H1 (cell line): ENCODE data around the gene FHIT. TPM values are rescaled to one million over a fixed set of nuclear protein-coding genes. Genes with fewer than 3 reads are reported as not detected.

Experiments used
- CTCF ChIA-PET: fragments of 300-600 bp; sonication (Branson Sonifier 250); formaldehyde crosslinking; loops from one replicate; lab custom pipeline; 2021; ENCODE audit not compliant: partially characterized antibody; lab: Charles Lee
- POLR2A ChIA-PET: fragments of 300-600 bp; sonication (Branson Sonifier 250); formaldehyde crosslinking; loops from one replicate; lab custom pipeline; 2021; ENCODE audit warnings: inconsistent platforms; ENCODE audit not compliant: partially characterized antibody; lab: Charles Lee
- DNase-seq, 2 experiments: peaks; one replicate each; pipeline versions ENCODE4 v3.0.0 to v3.0.0-alpha.2; 2010 to 2022; ENCODE audit warnings: low spot score in 2 of 2, low read depth in 1 of 2, mixed read lengths in 1 of 2
- FAIRE-seq: peaks from 2 replicates; lab custom pipeline; 2011; peaks lifted over from hg19 to GRCh38; lab: Jason Lieb, UNC
- H2AFZ ChIP-seq: 2 replicates; pipeline ENCODE4 v1.8.1; 2012; ENCODE audit warnings: low read length, inconsistent platforms
- H2AK5ac ChIP-seq: 2 replicates; pipeline ENCODE4 v1.6.1; 2013; ENCODE audit warnings: low read depth, low read length
- H2BK120ac ChIP-seq: replicated peaks from 2 replicates; pipeline ENCODE3; 2013; ENCODE audit warnings: low read depth, low read length, inconsistent platforms
- H2BK12ac ChIP-seq: 2 replicates; pipeline ENCODE4 v1.6.1; 2013; ENCODE audit warnings: low read depth, low read length
- H2BK15ac ChIP-seq: 2 replicates; pipeline ENCODE4 v1.6.1; 2013; ENCODE audit warnings: low read length
- H2BK20ac ChIP-seq: 2 replicates; pipeline ENCODE4 v1.6.1; 2013; ENCODE audit warnings: low read length
- H2BK5ac ChIP-seq: 2 replicates; pipeline ENCODE4 v1.6.1; 2013; ENCODE audit warnings: low read depth, low read length
- H3K14ac ChIP-seq: 2 replicates; pipeline ENCODE4 v1.6.1; 2013; ENCODE audit warnings: inconsistent platforms; ENCODE audit not compliant: insufficient read length
- H3K18ac ChIP-seq: 2 replicates; pipeline ENCODE4 v1.6.1; 2013; ENCODE audit warnings: low read length; ENCODE audit errors: extremely low read depth
- H3K23ac ChIP-seq: 2 replicates; pipeline ENCODE4 v1.6.1; 2013; ENCODE audit warnings: inconsistent platforms; ENCODE audit not compliant: insufficient read length
- H3K23me2 ChIP-seq: 2 replicates; pipeline ENCODE4 v1.6.1; 2013; ENCODE audit warnings: low read depth, low read length
- H3K27ac ChIP-seq: 2 replicates; pipeline ENCODE4 v1.6.1; 2011; ENCODE audit warnings: low read depth, low read length, inconsistent platforms
- H3K27me3 ChIP-seq, 4 experiments: replicated peaks in 1 of 4; 1 replicate in 1 of 4; 2 replicates in 3 of 4; pipeline versions ENCODE4 v1.6.1 to v1.8.1; 2011 to 2013; ENCODE audit warnings: low read length in 3 of 4, mild to moderate bottlenecking in 3 of 4, inconsistent platforms in 2 of 4, mixed read lengths in 2 of 4, moderate library complexity in 1 of 4; ENCODE audit not compliant: control insufficient read depth in 3 of 4, insufficient read depth in 3 of 4; ENCODE audit errors: extremely low read depth in 1 of 4
- H3K36me3 ChIP-seq, 4 experiments: 2 replicates each; pipeline versions ENCODE4 v1.6.1 to v1.8.1; 2011 to 2013; ENCODE audit warnings: mild to moderate bottlenecking in 4 of 4, low read length in 3 of 4, moderate library complexity in 2 of 4, control low read depth in 1 of 4, inconsistent platforms in 1 of 4; ENCODE audit not compliant: insufficient read depth in 4 of 4, control insufficient read depth in 2 of 4
- H3K4ac ChIP-seq: replicated peaks from 2 replicates; pipeline ENCODE3; 2013; ENCODE audit warnings: low read length, low read depth, mixed read lengths, inconsistent platforms; ENCODE audit not compliant: insufficient read length
- H3K4me1 ChIP-seq, 4 experiments: replicated peaks in 1 of 4; 1 replicate in 1 of 4; 2 replicates in 3 of 4; pipeline versions ENCODE4 v1.6.1 to v1.8.1; 2011 to 2013; ENCODE audit warnings: low read length in 3 of 4, inconsistent platforms in 2 of 4, mixed read lengths in 1 of 4; ENCODE audit not compliant: insufficient read depth in 4 of 4, control insufficient read depth in 3 of 4
- H3K4me2 ChIP-seq, 2 experiments: 2 replicates each; pipeline versions ENCODE4 v1.6.1 to v1.8.1; 2011 to 2013; ENCODE audit warnings: low read depth in 2 of 2, low read length in 2 of 2, control low read depth in 1 of 2, inconsistent platforms in 1 of 2, mild to moderate bottlenecking in 1 of 2; ENCODE audit not compliant: insufficient read depth in 1 of 2
- H3K4me3 ChIP-seq, 4 experiments: fragments of 200-600, 300-600 bp in 1 of 4; sonication (generic), shearing (Covaris generic), sonication (Bioruptor Twin) in 1 of 4; 2 replicates each; pipeline versions ENCODE4 v1.5.1 to v1.8.1; 2011 to 2016; ENCODE audit warnings: low read length in 4 of 4, low read depth in 3 of 4, control low read depth in 2 of 4, inconsistent platforms in 2 of 4, mild to moderate bottlenecking in 2 of 4, mixed read lengths in 1 of 4, moderate library complexity in 1 of 4; ENCODE audit not compliant: insufficient read depth in 2 of 4; ENCODE audit errors: extremely low read depth in 1 of 4
- H3K56ac ChIP-seq: replicated peaks from 2 replicates; pipeline ENCODE3; 2013; ENCODE audit warnings: low read depth, mild to moderate bottlenecking, mixed read lengths, low read length, inconsistent platforms; ENCODE audit not compliant: insufficient read length
- H3K79me1 ChIP-seq: 2 replicates; pipeline ENCODE4 v1.6.1; 2013; ENCODE audit warnings: low read depth, low read length, control low read depth
- H3K79me2 ChIP-seq, 2 experiments: 2 replicates each; pipeline versions ENCODE4 v1.6.1 to v1.8.1; 2012 to 2013; ENCODE audit warnings: low read length in 2 of 2, mild to moderate bottlenecking in 2 of 2, inconsistent platforms in 1 of 2; ENCODE audit not compliant: insufficient read depth in 2 of 2, control insufficient read depth in 1 of 2
- H3K9ac ChIP-seq, 4 experiments: replicated peaks in 1 of 4; 1 replicate in 1 of 4; 2 replicates in 3 of 4; pipeline versions ENCODE4 v1.6.1 to v1.8.1; 2011 to 2013; ENCODE audit warnings: low read depth in 3 of 4, low read length in 3 of 4, control low read depth in 2 of 4, mild to moderate bottlenecking in 2 of 4, moderate library complexity in 2 of 4, inconsistent platforms in 1 of 4; ENCODE audit errors: extremely low read depth in 1 of 4
- H3K9me3 ChIP-seq, 2 experiments: 2 replicates each; pipeline versions ENCODE4 v1.6.1 to v1.8.1; 2012 to 2013; ENCODE audit warnings: mild to moderate bottlenecking in 2 of 2, moderate library complexity in 2 of 2, control low read depth in 1 of 2, inconsistent platforms in 1 of 2, low read depth in 1 of 2, low read length in 1 of 2, mixed read lengths in 1 of 2; ENCODE audit not compliant: insufficient read depth in 2 of 2
- H4K20me1 ChIP-seq, 2 experiments: replicated peaks in 1 of 2; 2 replicates each; pipeline versions ENCODE3 to v1.8.1; 2011 to 2013; ENCODE audit warnings: inconsistent platforms in 2 of 2, low read length in 2 of 2, mild to moderate bottlenecking in 1 of 2; ENCODE audit not compliant: insufficient read depth in 2 of 2, control insufficient read depth in 1 of 2
- H4K5ac ChIP-seq: 2 replicates; pipeline ENCODE4 v1.6.1; 2013; ENCODE audit warnings: low read length, low read depth, mixed read lengths, inconsistent platforms; ENCODE audit not compliant: insufficient read length
- H4K8ac ChIP-seq: 2 replicates; pipeline ENCODE4 v1.8.0; 2013; ENCODE audit warnings: mild to moderate bottlenecking, moderate library complexity, low read length, inconsistent platforms; ENCODE audit not compliant: insufficient read depth; ENCODE audit errors: extremely low read depth
- H4K91ac ChIP-seq: replicated peaks from 2 replicates; pipeline ENCODE3; 2013; ENCODE audit warnings: low read length, mixed read lengths, inconsistent platforms; ENCODE audit not compliant: insufficient read length
- BACH1 ChIP-seq: IDR thresholded peaks from 2 replicates; pipeline ENCODE4 v1.6.1; 2012; ENCODE audit warnings: low read length, improper control_type of control experiment
- CBX5 ChIP-seq: fragments of 300-800, 300-1000 bp; sonication (generic); IDR thresholded peaks from 2 replicates; pipeline ENCODE4 v1.7.1; 2016; ENCODE audit warnings: antibody characterized with exemption, low read length, low read depth
- CHD2 ChIP-seq: IDR thresholded peaks from 2 replicates; pipeline ENCODE4 v1.6.1; 2012; ENCODE audit warnings: low read length, improper control_type of control experiment
- KDM1A ChIP-seq: fragments of 200-600, 300-600 bp; sonication (generic); IDR thresholded peaks from 2 replicates; pipeline ENCODE4 v1.7.1; 2016; ENCODE audit warnings: mild to moderate bottlenecking, low read length, borderline replicate concordance
- KDM5A ChIP-seq: fragments of 200-600 bp; IDR thresholded peaks from 2 replicates; pipeline ENCODE4 v1.7.1; 2012; ENCODE audit warnings: mild to moderate bottlenecking, low read length, inconsistent platforms, mixed read lengths
- NRF1 ChIP-seq: IDR thresholded peaks from 2 replicates; pipeline ENCODE4 v1.6.1; 2011; ENCODE audit warnings: mild to moderate bottlenecking, low read depth, low read length, improper control_type of control experiment
- RAD21 ChIP-seq, 2 experiments: IDR thresholded peaks in 1 of 2; conservative IDR thresholded peaks in 1 of 2; 2 replicates each; pipeline ENCODE4 v1.6.1; 2011; ENCODE audit warnings: low read depth in 2 of 2, low read length in 2 of 2, improper control_type of control experiment in 1 of 2, inconsistent platforms in 1 of 2, mild to moderate bottlenecking in 1 of 2, moderate library complexity in 1 of 2
- RNF2 ChIP-seq: fragments of 200-900, 300-1000 bp; sonication (generic); IDR thresholded peaks from 2 replicates; pipeline ENCODE4 v1.7.1; 2016; ENCODE audit warnings: borderline replicate concordance, low read depth, mild to moderate bottlenecking, antibody characterized with exemption, low read length; ENCODE audit not compliant: poor library complexity, severe bottlenecking; ENCODE audit errors: missing control alignments
- SIN3A ChIP-seq, 2 experiments: IDR thresholded peaks in 1 of 2; conservative IDR thresholded peaks in 1 of 2; 2 replicates each; pipeline ENCODE4 v1.6.1; 2011 to 2012; ENCODE audit warnings: low read length in 2 of 2, improper control_type of control experiment in 1 of 2, low read depth in 1 of 2, mild to moderate bottlenecking in 1 of 2
- TBP ChIP-seq: IDR thresholded peaks from 2 replicates; pipeline ENCODE4 v1.6.1; 2011; ENCODE audit warnings: low read depth, low read length, improper control_type of control experiment
- WGBS, 2 experiments: shearing (Covaris generic) in 1 of 2; methylation state at CpG; one replicate each; pipeline versions ENCODE4 v1.1.6 to v1.1.7; 2013 to 2015; ENCODE audit warnings: low lambda C conversion rate in 2 of 2, mixed read lengths in 2 of 2, inconsistent platforms in 1 of 2, low coverage in 1 of 2, missing lambda C conversion rate in 1 of 2; ENCODE audit not compliant: insufficient replicate concordance in 2 of 2, insufficient coverage in 1 of 2, insufficient read length in 1 of 2; ENCODE audit errors: extremely low coverage in 1 of 2, missing lambda C conversion rate in 1 of 2; 5-methylcytosine and 5-hydroxymethylcytosine counted together
- polyA plus RNA-seq, 7 experiments: library from polyadenylated mRNA; depleted of rRNA in 3 of 7; stranded (reverse) in 5 of 7; unstranded in 2 of 7; fragments of >200 nt in 5 of 7; fragments of 200-250 nt in 2 of 7; gene quantifications; 1 replicate in 5 of 7; 2 replicates in 1 of 7; 4 replicates in 1 of 7; pipeline versions ENCODE4 v1.2.1 to v1.2.3, GENCODE V29; 2011 to 2013; ENCODE audit warnings: missing spikeins in 2 of 7, mixed read lengths in 2 of 7
- total RNA-seq: library from RNA; stranded (reverse); fragmentation: NEBNext Ultra II Directional; extraction: Animal tissue kit (Norgen Biotek cat#: 25700); gene quantifications from 2 replicates; pipeline ENCODE4 v1.2.1, GENCODE V29; 2021

FHIT gene
- total and polyA plus RNA-seq, 2 of the 8 experiments (the other 6 are each of a cell fraction or from before 2014, with no cell fraction given) = 1.2 to 3.2 TPM

DNA sequence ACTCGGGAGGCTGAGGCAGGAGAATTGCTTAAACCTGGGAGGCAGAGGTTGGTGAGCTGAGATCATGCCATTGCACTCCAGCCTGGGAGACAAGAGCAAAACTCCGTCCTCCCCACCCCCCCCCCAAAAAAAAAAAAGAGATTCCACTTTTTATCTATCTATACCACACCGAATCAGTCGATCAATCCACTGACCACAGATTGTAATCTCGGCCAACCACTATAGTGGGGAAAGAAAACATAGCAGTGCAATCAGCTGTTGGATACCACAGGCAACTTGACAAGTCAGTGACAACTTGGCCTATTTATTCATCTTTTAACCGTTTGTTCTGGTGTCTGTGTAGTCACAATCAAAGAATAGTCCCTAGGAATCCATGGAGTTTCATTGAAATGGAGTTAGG is 299.2 kb downstream of the FHIT start:
- Histone ChIP-seq H3K9ac (no peak overlapping the region), H2BK15ac (no peak overlapping the region), H3K23me2 (no peaks in the 10 kb centered on the region), H3K27me3 (no peaks in the 10 kb centered on the region), H3K18ac (no peak overlapping the region), H2BK5ac (no peak overlapping the region), H4K5ac (no peak overlapping the region), H3K23ac (no peak overlapping the region), H3K4ac (no peak overlapping the region), H3K9me3 (peaks cover 3% of the 10 kb centered on the region in 2 experiments; a peak in 2 of 4 replicates), H3K27ac (no peak overlapping the region), H3K56ac (no peak overlapping the region), H4K20me1 (no peaks in the 10 kb centered on the region), H3K4me2 (no peak overlapping the region), H3K79me2 (no peaks in the 10 kb centered on the region), H3K36me3 (no peaks in the 10 kb centered on the region), H3K79me1 (no peaks in the 10 kb centered on the region), H2BK20ac (no peak overlapping the region), H2BK120ac (no peak overlapping the region), H2BK12ac (no peak overlapping the region), H4K8ac (no peak overlapping the region), H2AFZ (no peak overlapping the region), H3K4me3 (no peak overlapping the region), H4K91ac (no peak overlapping the region), H2AK5ac (no peak overlapping the region), H3K14ac (no peak overlapping the region), H3K4me1 (no peaks in the 10 kb centered on the region)
- ChIA-PET POLR2A (no interaction called here), CTCF (interaction anchor here (0.5 to 0.7 kb wide), 2 partner anchors 344 to 394 kb away, joined by 3 read pairs; no protein-coding TSS in a partner anchor)
- DNase-seq (no peak), FAIRE-seq (no peak)
- 76% methylated on average over 6 of the region's 6 CpGs; no CpG with 5 or more reads in 1 of the 2 experiments for WGBS, 2 experiments
- no peak for TF ChIP-seq CHD2
- no peak for TF ChIP-seq KDM1A
- TF ChIP-seq SIN3A (conservative IDR thresholded peaks at IDR 0.05 in 1 of 2, IDR thresholded peaks at IDR 0.05 in 1 of 2; ENCODE audit: low read depth in 1 of 2, low read length in 2 of 2) = no peak
- TF ChIP-seq CBX5 = no peak
- no peak for TF ChIP-seq TBP
- no peak for TF ChIP-seq RAD21 (IDR thresholded peaks at IDR 0.05 in 1 of 2, conservative IDR thresholded peaks at IDR 0.05 in 1 of 2; ENCODE audit: low read depth in 2 of 2, low read length in 2 of 2)
- no peak for TF ChIP-seq KDM5A
- no peak for TF ChIP-seq BACH1
- no peak for TF ChIP-seq RNF2
- TF ChIP-seq NRF1 = no peak
